HEK293 (cell line): ENCODE results near the gene GPD1.
A peak's percentile ranks its signal among the peaks of the same experiment; 100 is the strongest.

ENCODE experiments used
- CTCF ChIA-PET: fragments of 350-600 bp; formaldehyde crosslinking; extraction: SDS; loops from one replicate; lab custom pipeline; 2021; ENCODE audit warnings: antibody characterized with exemption; lab: Yijun Ruan, JAX
- POLR2A ChIA-PET: fragments of 300-600 bp; formaldehyde crosslinking; extraction: SDS; loops from one replicate; lab custom pipeline; 2020; ENCODE audit warnings: antibody characterized with exemption, inconsistent platforms; lab: Yijun Ruan, JAX
- H3K27ac ChIP-seq: fragments of 200-500 bp; sonication (Bioruptor generic); 2 replicates; pipeline ENCODE4 v1.5.1; 2014; ENCODE audit warnings: low read depth, low read length, control low read depth, inconsistent platforms; ENCODE audit errors: extremely low read depth
- H3K36me3 ChIP-seq, 2 experiments: fragments of 200-500 bp in 1 of 2; sonication (Bioruptor generic) in 1 of 2; 1 replicate in 1 of 2; 2 replicates in 1 of 2; pipeline ENCODE4 v1.5.1; 2014 to 2017; ENCODE audit warnings: inconsistent platforms in 2 of 2, low read length in 2 of 2; ENCODE audit not compliant: control insufficient read depth in 2 of 2, insufficient read depth in 1 of 2
- H3K4me1 ChIP-seq: fragments of 200-500 bp; sonication (Bioruptor generic); 2 replicates; pipeline ENCODE4 v1.5.1; 2014; ENCODE audit warnings: mild to moderate bottlenecking, low read length, inconsistent platforms; ENCODE audit not compliant: control insufficient read depth, insufficient read depth
- H3K4me3 ChIP-seq: 2 replicates; pipeline ENCODE4 v1.5.1; 2011; ENCODE audit warnings: low read depth, mild to moderate bottlenecking, control low read depth, low read length, moderate library complexity
- H3K9me3 ChIP-seq: fragments of 200-500 bp; sonication (Bioruptor generic); 2 replicates; pipeline ENCODE4 v1.5.1; 2014; ENCODE audit warnings: low read depth, low read length, inconsistent platforms; ENCODE audit not compliant: control insufficient read depth, insufficient read depth
- CTCF ChIP-seq: fragments of 450-650 bp; formaldehyde crosslinking; IDR thresholded peaks from 2 replicates; pipeline ENCODE4 v1.5.1; 2016; ENCODE audit warnings: missing biosample characterization, missing genetic modification characterization
- EGR2 ChIP-seq: fragments of 450-650 bp; formaldehyde crosslinking; IDR thresholded peaks from 2 replicates; pipeline ENCODE4 v1.5.1; 2016; ENCODE audit warnings: low read depth, missing biosample characterization, missing genetic modification characterization
- KLF16 ChIP-seq: fragments of 450-650 bp; formaldehyde crosslinking; IDR thresholded peaks from 2 replicates; pipeline ENCODE4 v1.5.1; 2017; ENCODE audit warnings: missing biosample characterization, missing genetic modification characterization
- PRDM1 ChIP-seq: fragments of 450-650 bp; formaldehyde crosslinking; IDR thresholded peaks from 2 replicates; pipeline ENCODE4; 2016; ENCODE audit warnings: missing biosample characterization, missing genetic modification characterization
- TSHZ1 ChIP-seq: fragments of 450-650 bp; formaldehyde crosslinking; IDR thresholded peaks from 2 replicates; pipeline ENCODE4 v1.5.1; 2016; ENCODE audit warnings: missing biosample characterization, missing genetic modification characterization, borderline replicate concordance
- ZBTB10 ChIP-seq: fragments of 450-650 bp; formaldehyde crosslinking; IDR thresholded peaks from 2 replicates; pipeline ENCODE4 v1.5.1; 2016; ENCODE audit warnings: missing biosample characterization, missing genetic modification characterization
- ZBTB17 ChIP-seq: fragments of 450-650 bp; formaldehyde crosslinking; IDR thresholded peaks from 2 replicates; pipeline ENCODE4 v1.5.1; 2016; ENCODE audit warnings: missing biosample characterization, missing genetic modification characterization
- ZEB2 ChIP-seq: fragments of 450-650 bp; formaldehyde crosslinking; IDR thresholded peaks from 2 replicates; pipeline ENCODE4 v1.5.1; 2016; ENCODE audit warnings: missing biosample characterization, missing genetic modification characterization
- ZFHX2 ChIP-seq: fragments of 450-650 bp; formaldehyde crosslinking; conservative IDR thresholded peaks from 2 replicates; pipeline ENCODE4 v1.5.1; 2016; ENCODE audit warnings: missing biosample characterization, missing genetic modification characterization
- ZFP37 ChIP-seq: fragments of 450-650 bp; formaldehyde crosslinking; IDR thresholded peaks from 2 replicates; pipeline ENCODE4 v1.5.1; 2016; ENCODE audit warnings: missing biosample characterization, missing genetic modification characterization
- ZFP69B ChIP-seq: fragments of 450-650 bp; formaldehyde crosslinking; IDR thresholded peaks from 2 replicates; pipeline ENCODE4 v1.5.1; 2016; ENCODE audit warnings: missing biosample characterization, missing genetic modification characterization
- ZNF112 ChIP-seq: fragments of 450-650 bp; formaldehyde crosslinking; IDR thresholded peaks from 2 replicates; pipeline ENCODE4 v1.5.0; 2017; ENCODE audit warnings: missing biosample characterization, missing genetic modification characterization
- ZNF114 ChIP-seq: fragments of 450-650 bp; formaldehyde crosslinking; IDR thresholded peaks from 2 replicates; pipeline ENCODE4 v1.5.0; 2017; ENCODE audit warnings: missing biosample characterization, missing genetic modification characterization
- ZNF133 ChIP-seq: fragments of 450-650 bp; formaldehyde crosslinking; IDR thresholded peaks from 2 replicates; pipeline ENCODE4 v1.5.1; 2016; ENCODE audit warnings: missing biosample characterization, missing genetic modification characterization
- ZNF140 ChIP-seq: fragments of 450-650 bp; formaldehyde crosslinking; IDR thresholded peaks from 2 replicates; pipeline ENCODE4 v1.5.1; 2016; ENCODE audit warnings: missing biosample characterization, missing genetic modification characterization
- ZNF16 ChIP-seq: fragments of 450-650 bp; formaldehyde crosslinking; IDR thresholded peaks from 2 replicates; pipeline ENCODE4 v1.5.1; 2016; ENCODE audit warnings: low read depth, missing biosample characterization, missing genetic modification characterization
- ZNF248 ChIP-seq: fragments of 450-650 bp; formaldehyde crosslinking; IDR thresholded peaks from 2 replicates; pipeline ENCODE4 v1.5.1; 2017; ENCODE audit warnings: missing biosample characterization, missing genetic modification characterization
- ZNF654 ChIP-seq: fragments of 450-650 bp; formaldehyde crosslinking; IDR thresholded peaks from 2 replicates; pipeline ENCODE4 v1.5.1; 2016; ENCODE audit warnings: low read depth, missing biosample characterization, missing genetic modification characterization
- ZSCAN16 ChIP-seq: fragments of 450-650 bp; formaldehyde crosslinking; IDR thresholded peaks from 2 replicates; pipeline ENCODE4 v1.5.1; 2016; ENCODE audit warnings: missing biosample characterization, missing genetic modification characterization
- ZXDB ChIP-seq: fragments of 450-650 bp; formaldehyde crosslinking; IDR thresholded peaks from 2 replicates; pipeline ENCODE4 v1.5.1; 2016; ENCODE audit warnings: missing biosample characterization, missing genetic modification characterization

GPD1 gene

GRCh38 chr12:50087995-50088394 is 15.8 kb upstream of the GPD1 start:
- Histone ChIP-seq H3K9me3 (no peaks in the 10 kb centered on the region), H3K27ac (no peak overlapping the region)
- POLR2A ChIA-PET: interaction anchor here (0.6 to 1.2 kb wide), 2 partner anchors 24 to 56 kb away, joined by 3 to 4 read pairs; partner anchors contain the start of gene COX14
- CTCF ChIA-PET: interaction anchor here (0.6 to 3.5 kb wide), 18 partner anchors 9 to 643 kb away, joined by 3 to 53 read pairs (median 4); partner anchors contain the start of genes COX14 and GPD1
- TF ChIP-seq ZNF133 (tag by site-specific recombination): no peak
- TF ChIP-seq ZNF112: no peak
- TF ChIP-seq PRDM1: peak; percentile 27; the same call in 1 of the 2 replicates
- TF ChIP-seq, all 188 proteins: peak for 1
- H3K4me1 ChIP-seq: no peaks in the 10 kb centered on the region
- peaks cover 54 to 68% of the 10 kb centered on the region in 2 experiments for H3K36me3 ChIP-seq
- H3K4me3 ChIP-seq: no peak overlapping the region

GRCh38 chr12:50088577-50089335 is 15.1 kb upstream of the GPD1 start:
- H3K9me3 ChIP-seq: no peaks in the 10 kb centered on the region
- no peak overlapping the region for H3K4me3 ChIP-seq
- CTCF ChIA-PET: interaction anchor here (0.7 to 3.5 kb wide), 21 partner anchors 8 to 642 kb away, joined by 3 to 53 read pairs (median 4); partner anchors contain the start of genes COX14 and GPD1
- POLR2A ChIA-PET: interaction anchor here (1.2 kb wide), 1 partner anchor 24 kb away, joined by 4 read pairs; the partner anchor contains the start of gene COX14
- H3K36me3 ChIP-seq: peaks cover 62 to 75% of the 10 kb centered on the region in 2 experiments
- no peak overlapping the region for H3K27ac ChIP-seq
- H3K4me1 ChIP-seq: no peaks in the 10 kb centered on the region
- no peak for TF ChIP-seq ZSCAN16
- TF ChIP-seq ZNF654 (tag by site-specific recombination): peak; percentile 66
- TF ChIP-seq ZEB2 (tag by site-specific recombination): peak; percentile 43; the same call in 1 of the 2 replicates
- no peak for TF ChIP-seq ZBTB10 (tag by site-specific recombination)
- no peak for TF ChIP-seq ZNF16 (tag by site-specific recombination)
- peak; percentile 59; the same call in 1 of the 2 replicates for TF ChIP-seq CTCF
- no peak for TF ChIP-seq ZNF140
- no peak for TF ChIP-seq ZFHX2
- no peak for TF ChIP-seq KLF16 (tag by site-specific recombination)
- no peak for TF ChIP-seq ZFP37 (tag by site-specific recombination)
- TF ChIP-seq ZBTB17 (tag by site-specific recombination): no peak
- TF ChIP-seq, all 188 proteins: peak for 3

GRCh38 chr12:50089730-50090129 is 14.1 kb upstream of the GPD1 start:
- H3K36me3 ChIP-seq: peaks cover 69 to 85% of the 10 kb centered on the region in 2 experiments
- no peaks in the 10 kb centered on the region for H3K9me3 ChIP-seq
- H3K4me1 ChIP-seq: no peaks in the 10 kb centered on the region
- CTCF ChIA-PET: interaction anchor here (0.7 to 3.5 kb wide), 12 partner anchors 7 to 222 kb away, joined by 3 to 53 read pairs (median 7); partner anchors contain the start of genes COX14 and GPD1
- H3K27ac ChIP-seq: no peak overlapping the region
- POLR2A ChIA-PET: no interaction called here
- H3K4me3 ChIP-seq: no peak overlapping the region
- TF ChIP-seq TSHZ1 (tag by site-specific recombination) (no peak), ZFP69B (tag by site-specific recombination) (no peak), ZXDB (tag by site-specific recombination) (no peak), ZNF114 (tag by site-specific recombination) (no peak), EGR2 (tag by site-specific recombination) (no peak), ZNF248 (tag by site-specific recombination) (no peak)
